Measurements from ENCODE around the gene PLCXD1.

The PLCXD1 gene

GRCh38 chrX:338281-338835, 57.2 kb downstream of the PLCXD1 start:
- no peak for ATAC-seq (ENCODE audit: low read depth)

GRCh38 chrX:338836-339400, 57.7 kb downstream of the PLCXD1 start:
- no peak overlapping the region for H3K4me3 ChIP-seq (ENCODE audit: severe bottlenecking)
- no peak for TF ChIP-seq CTCF (IDR thresholded peaks at IDR 0.05; ENCODE audit: poor library complexity, severe bottlenecking)
- H3K27ac ChIP-seq (ENCODE audit: poor library complexity, severe bottlenecking), result no peak overlapping the region
- ATAC-seq (ENCODE audit: low read depth), result no peak
- peaks cover 13% of the 10 kb centered on the region for H3K36me3 ChIP-seq (ENCODE audit: low read depth)
- no peaks in the 10 kb centered on the region for H3K9me3 ChIP-seq (ENCODE audit: severe bottlenecking)
- DNase-seq (ENCODE audit: low spot score), result peak; percentile 74
- no peaks in the 10 kb centered on the region for H3K27me3 ChIP-seq (ENCODE audit: insufficient read depth, poor library complexity, severe bottlenecking)
- no peaks in the 10 kb centered on the region for H3K4me1 ChIP-seq (ENCODE audit: insufficient read depth, poor library complexity, severe bottlenecking)

More at GRCh38 chrX:338281-338835, 57.2 kb downstream of the PLCXD1 start:
- Histone ChIP-seq H3K4me3 (ENCODE audit: severe bottlenecking) (no peak overlapping the region), H3K9me3 (ENCODE audit: severe bottlenecking) (no peaks in the 10 kb centered on the region), H3K36me3 (ENCODE audit: low read depth) (peaks cover 13% of the 10 kb centered on the region), H3K27me3 (ENCODE audit: insufficient read depth, poor library complexity, severe bottlenecking) (no peaks in the 10 kb centered on the region), H3K27ac (ENCODE audit: poor library complexity, severe bottlenecking) (no peak overlapping the region), H3K4me1 (ENCODE audit: insufficient read depth, poor library complexity, severe bottlenecking) (no peaks in the 10 kb centered on the region)
- DNase-seq (ENCODE audit: low spot score), result peak; percentile 81
- no peak for TF ChIP-seq CTCF (IDR thresholded peaks at IDR 0.05; ENCODE audit: poor library complexity, severe bottlenecking)

GRCh38 chrX:340121-340520, 58.9 kb downstream of the PLCXD1 start:
- H3K4me1 ChIP-seq (ENCODE audit: insufficient read depth, poor library complexity, severe bottlenecking), result no peaks in the 10 kb centered on the region
- no peaks in the 10 kb centered on the region for H3K27me3 ChIP-seq (ENCODE audit: insufficient read depth, poor library complexity, severe bottlenecking)
- peaks cover 22% of the 10 kb centered on the region for H3K36me3 ChIP-seq (ENCODE audit: low read depth)
- no peak overlapping the region for H3K4me3 ChIP-seq (ENCODE audit: severe bottlenecking)
- TF ChIP-seq CTCF (IDR thresholded peaks at IDR 0.05; ENCODE audit: poor library complexity, severe bottlenecking), result no peak
- no peak overlapping the region for H3K27ac ChIP-seq (ENCODE audit: poor library complexity, severe bottlenecking)
- ATAC-seq (ENCODE audit: low read depth), result no peak
- H3K9me3 ChIP-seq (ENCODE audit: severe bottlenecking), result no peaks in the 10 kb centered on the region
- DNase-seq (ENCODE audit: low spot score), result peak; percentile 57

- no peaks in the 10 kb centered on the region for H3K27me3 ChIP-seq (ENCODE audit: insufficient read depth, poor library complexity, severe bottlenecking)
- H3K4me1 ChIP-seq (ENCODE audit: insufficient read depth, poor library complexity, severe bottlenecking), result no peaks in the 10 kb centered on the region
- TF ChIP-seq CTCF (IDR thresholded peaks at IDR 0.05; ENCODE audit: poor library complexity, severe bottlenecking), result no peak
- H3K36me3 ChIP-seq (ENCODE audit: low read depth), result peaks cover 25% of the 10 kb centered on the region
- DNase-seq (ENCODE audit: low spot score), result peak; percentile 74
- no peaks in the 10 kb centered on the region for H3K9me3 ChIP-seq (ENCODE audit: severe bottlenecking)
- no peak overlapping the region for H3K27ac ChIP-seq (ENCODE audit: poor library complexity, severe bottlenecking)
- H3K4me3 ChIP-seq (ENCODE audit: severe bottlenecking), result no peak overlapping the region
- ATAC-seq (ENCODE audit: low read depth), result no peak
These were observed 59.7 kb downstream of the PLCXD1 start for GRCh38 chrX:340641-341423.

Measured in RWPE2 (cell line).